ENCODE data around the gene RASL10B. TPM values are rescaled to one million over a fixed set of nuclear protein-coding genes. Genes with fewer than 3 reads are reported as not detected.
A peak's percentile ranks its signal among the peaks of the same experiment; 100 is the strongest.

RASL10B gene
- total RNA-seq, 1 donor from 2014 or later, result 1.0 TPM

GRCh38 chr17:35738519-35739133 is 7.2 kb downstream of the RASL10B start:
- no peak for DNase-seq (ENCODE audit: low spot score)
- Mint-ChIP-seq H3K4me1 (ENCODE audit: low read depth) (no peaks in the 10 kb centered on the region), H3K9me3 (no peaks in the 10 kb centered on the region), H3K27me3 (ENCODE audit: insufficient read depth) (peaks cover 26% of the 10 kb centered on the region), H3K27ac (no peak overlapping the region), H3K4me3 (no peak overlapping the region), H3K36me3 (ENCODE audit: low read depth) (no peaks in the 10 kb centered on the region)
- intact Hi-C loops (cut with micrococcal nuclease), result no loop called here

GRCh38 chr17:35740216-35740615 is 8.8 kb downstream of the RASL10B start:
- intact Hi-C loops (cut with micrococcal nuclease), result loop anchor here (10.0 kb wide), 1 partner anchor 495 kb away; the partner anchor contains the start of gene SLFN5
- DNase-seq (ENCODE audit: low spot score), result no peak
- H3K36me3 Mint-ChIP-seq (ENCODE audit: low read depth), result no peaks in the 10 kb centered on the region
- no peak overlapping the region for H3K4me3 Mint-ChIP-seq
- no peaks in the 10 kb centered on the region for H3K9me3 Mint-ChIP-seq
- no peaks in the 10 kb centered on the region for H3K4me1 Mint-ChIP-seq (ENCODE audit: low read depth)
- H3K27me3 Mint-ChIP-seq (ENCODE audit: insufficient read depth), result peaks cover 27% of the 10 kb centered on the region
- H3K27ac Mint-ChIP-seq, result no peak overlapping the region

- Mint-ChIP-seq H3K27ac (no peak overlapping the region), H3K36me3 (ENCODE audit: low read depth) (no peaks in the 10 kb centered on the region), H3K27me3 (ENCODE audit: insufficient read depth) (peaks cover 27% of the 10 kb centered on the region), H3K4me1 (ENCODE audit: low read depth) (no peaks in the 10 kb centered on the region), H3K9me3 (no peaks in the 10 kb centered on the region), H3K4me3 (peak overlapping the region; percentile 63)
- DNase-seq (ENCODE audit: low spot score), result no peak
- intact Hi-C loops (cut with micrococcal nuclease), result loop anchor here (10.0 kb wide), 1 partner anchor 496 kb away; the partner anchor contains the start of gene SLFN5
Observed at GRCh38 chr17:35740997-35741931, 9.8 kb downstream of the RASL10B start.

DNA sequence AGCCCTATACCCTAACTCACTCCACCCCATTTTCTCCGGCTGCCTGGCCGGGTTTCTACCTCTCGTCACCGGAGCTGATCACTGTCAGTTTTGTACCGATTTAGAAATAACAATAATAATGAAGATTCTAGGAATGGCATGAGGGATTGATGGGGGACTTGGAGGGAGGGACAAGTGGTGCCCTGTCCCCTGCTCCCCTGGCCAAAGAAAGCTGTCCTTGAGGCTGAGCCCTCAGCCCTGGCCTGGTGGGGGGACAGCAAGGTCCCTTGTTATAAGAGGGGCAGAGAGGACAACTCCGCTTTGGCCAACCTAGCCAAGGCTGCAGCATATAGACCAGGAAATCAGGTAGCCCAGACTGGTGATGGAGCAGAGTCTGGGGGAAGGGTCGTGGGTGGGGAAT is 11.1 kb downstream of the RASL10B start:
- no peaks in the 10 kb centered on the region for H3K4me1 Mint-ChIP-seq (ENCODE audit: low read depth)
- no peak overlapping the region for H3K27ac Mint-ChIP-seq
- peaks cover 27% of the 10 kb centered on the region for H3K27me3 Mint-ChIP-seq (ENCODE audit: insufficient read depth)
- no peaks in the 10 kb centered on the region for H3K36me3 Mint-ChIP-seq (ENCODE audit: low read depth)
- no peaks in the 10 kb centered on the region for H3K9me3 Mint-ChIP-seq
- H3K4me3 Mint-ChIP-seq, result no peak overlapping the region
- no peak for DNase-seq (ENCODE audit: low spot score)
- intact Hi-C loops (cut with micrococcal nuclease), result loop anchor here (10.0 kb wide), 1 partner anchor 498 kb away; the partner anchor contains the start of gene SLFN5

GRCh38 chr17:35742896-35743477 is 11.5 kb downstream of the RASL10B start:
- Mint-ChIP-seq H3K27ac (no peak overlapping the region), H3K27me3 (ENCODE audit: insufficient read depth) (peaks cover 29% of the 10 kb centered on the region), H3K36me3 (ENCODE audit: low read depth) (no peaks in the 10 kb centered on the region), H3K9me3 (no peaks in the 10 kb centered on the region), H3K4me1 (ENCODE audit: low read depth) (peaks cover under 1% of the 10 kb centered on the region), H3K4me3 (no peak overlapping the region)
- intact Hi-C loops (cut with micrococcal nuclease), result loop anchor here (10.0 kb wide), 1 partner anchor 498 kb away; the partner anchor contains the start of gene SLFN5
- DNase-seq (ENCODE audit: low spot score), result no peak

DNA sequence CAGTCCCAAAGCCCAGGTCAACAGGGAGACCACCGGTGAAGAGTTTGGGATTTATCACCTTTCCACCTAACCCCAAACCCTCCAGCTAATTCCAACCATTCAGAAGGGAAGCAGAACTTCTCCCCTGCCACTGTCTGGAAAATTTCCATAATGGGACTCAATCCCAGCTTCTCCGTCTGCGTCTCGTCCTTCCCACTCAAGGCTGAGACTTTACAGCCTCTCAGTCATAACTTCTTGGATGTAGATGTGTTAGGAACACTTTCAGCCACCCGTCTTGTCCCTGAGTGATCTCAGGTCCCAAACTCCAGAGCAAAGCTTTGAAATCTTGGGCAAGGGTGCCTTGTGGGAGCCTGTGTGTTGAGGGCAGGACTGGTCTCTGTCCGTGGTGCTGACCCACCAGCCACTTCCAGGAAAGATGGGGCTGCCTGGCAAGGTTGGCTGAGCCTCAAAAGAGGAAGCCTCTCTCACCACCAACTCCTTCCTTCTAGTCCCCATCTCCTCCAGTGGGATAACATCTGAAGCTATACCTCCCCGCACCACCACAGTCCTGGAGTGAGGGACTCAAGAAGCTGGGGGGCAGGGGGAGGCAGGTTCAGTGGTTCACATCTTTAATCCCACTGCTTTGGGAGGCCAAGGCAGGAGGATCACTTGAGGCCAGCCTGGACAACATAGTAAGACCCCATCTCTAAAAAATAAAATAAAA is 12.3 kb downstream of the RASL10B start:
- Mint-ChIP-seq H3K9me3 (no peaks in the 10 kb centered on the region), H3K36me3 (ENCODE audit: low read depth) (no peaks in the 10 kb centered on the region), H3K27me3 (ENCODE audit: insufficient read depth) (peaks cover 32% of the 10 kb centered on the region), H3K4me3 (no peak overlapping the region), H3K27ac (no peak overlapping the region), H3K4me1 (ENCODE audit: low read depth) (peaks cover 9% of the 10 kb centered on the region)
- intact Hi-C loops (cut with micrococcal nuclease), result loop anchor here (10.0 kb wide), 1 partner anchor 499 kb away; the partner anchor contains the start of gene SLFN5
- no peak for DNase-seq (ENCODE audit: low spot score)

- DNase-seq (ENCODE audit: low spot score), result no peak
- Mint-ChIP-seq H3K4me1 (ENCODE audit: low read depth) (peaks cover 13% of the 10 kb centered on the region), H3K27ac (no peak overlapping the region), H3K9me3 (no peaks in the 10 kb centered on the region), H3K4me3 (no peak overlapping the region), H3K27me3 (ENCODE audit: insufficient read depth) (peaks cover 35% of the 10 kb centered on the region), H3K36me3 (ENCODE audit: low read depth) (no peaks in the 10 kb centered on the region)
- intact Hi-C loops (cut with micrococcal nuclease), result loop anchor here (10.0 kb wide), 1 partner anchor 500 kb away; the partner anchor contains the start of gene SLFN5
Observed at GRCh38 chr17:35744830-35745229, 13.4 kb downstream of the RASL10B start.

GRCh38 chr17:35745246-35745645 is 13.8 kb downstream of the RASL10B start:
- H3K9me3 Mint-ChIP-seq, result no peaks in the 10 kb centered on the region
- no peak overlapping the region for H3K4me3 Mint-ChIP-seq
- no peak for DNase-seq (ENCODE audit: low spot score)
- H3K36me3 Mint-ChIP-seq (ENCODE audit: low read depth), result no peaks in the 10 kb centered on the region
- H3K27ac Mint-ChIP-seq, result no peak overlapping the region
- peaks cover 13% of the 10 kb centered on the region for H3K4me1 Mint-ChIP-seq (ENCODE audit: low read depth)
- H3K27me3 Mint-ChIP-seq (ENCODE audit: insufficient read depth), result peaks cover 37% of the 10 kb centered on the region
- intact Hi-C loops (cut with micrococcal nuclease), result loop anchor here (10.0 kb wide), 1 partner anchor 500 kb away; the partner anchor contains the start of gene SLFN5

DNA sequence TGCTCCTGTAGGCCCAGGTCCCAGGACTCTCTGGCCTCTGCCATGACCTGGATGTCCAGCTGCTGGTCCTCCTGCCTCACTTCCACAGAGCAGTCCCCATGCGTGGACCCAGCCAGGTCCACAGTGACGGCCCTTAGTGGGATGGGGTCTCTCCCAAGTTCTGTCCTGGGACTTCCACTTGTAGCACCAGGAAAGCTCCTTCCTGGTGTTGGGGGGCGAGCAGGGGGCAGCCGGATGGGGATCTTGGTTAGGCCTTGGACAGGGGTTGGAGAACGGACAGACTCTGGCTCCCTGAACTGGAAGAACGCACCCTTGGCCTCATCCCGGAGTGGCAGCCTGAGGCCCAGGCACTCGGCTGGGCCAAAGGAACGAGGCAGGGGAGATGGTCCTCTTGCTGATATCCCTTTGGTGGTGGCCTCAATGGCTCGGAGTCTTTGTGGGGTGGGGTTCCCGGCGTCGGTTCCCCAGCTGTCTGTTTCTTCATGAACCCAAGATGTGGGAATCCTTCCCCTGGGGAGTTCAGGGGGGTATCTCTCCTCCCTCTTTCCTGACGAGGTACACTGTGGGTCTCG is 14.4 kb downstream of the RASL10B start:
- peaks cover 39% of the 10 kb centered on the region for H3K27me3 Mint-ChIP-seq (ENCODE audit: insufficient read depth)
- H3K4me1 Mint-ChIP-seq (ENCODE audit: low read depth), result peaks cover 13% of the 10 kb centered on the region
- H3K9me3 Mint-ChIP-seq, result no peaks in the 10 kb centered on the region
- H3K27ac Mint-ChIP-seq, result no peak overlapping the region
- no peaks in the 10 kb centered on the region for H3K36me3 Mint-ChIP-seq (ENCODE audit: low read depth)
- intact Hi-C loops (cut with micrococcal nuclease), result loop anchor here (10.0 kb wide), 1 partner anchor 501 kb away; the partner anchor contains the start of gene SLFN5
- H3K4me3 Mint-ChIP-seq, result no peak overlapping the region
- no peak for DNase-seq (ENCODE audit: low spot score)

DNA sequence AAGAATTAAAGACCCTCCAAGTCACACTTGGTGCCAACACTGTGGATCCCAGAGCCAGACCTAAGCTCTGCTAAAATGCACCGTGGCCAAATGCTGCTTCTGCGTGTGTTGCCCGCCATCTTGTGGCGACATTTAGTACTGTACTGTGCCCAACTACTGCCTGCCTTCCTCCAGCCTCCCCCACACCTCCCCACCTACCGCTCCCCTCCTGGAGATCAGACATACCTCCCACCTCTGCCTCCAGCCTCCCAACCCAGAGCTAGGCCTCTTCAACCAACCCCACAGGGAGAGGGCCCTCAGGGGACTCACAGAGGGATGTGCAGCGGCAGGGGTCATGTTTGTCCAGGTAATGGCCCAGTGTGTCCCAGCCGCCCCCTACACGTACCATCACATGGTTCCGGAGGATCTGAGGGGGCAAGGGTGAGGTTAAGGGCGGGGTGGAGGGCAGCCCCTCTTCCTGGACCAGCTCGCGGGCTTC is 16.1 kb downstream of the RASL10B start:
- peak; percentile 64 for DNase-seq (ENCODE audit: low spot score)
- Mint-ChIP-seq H3K27me3 (ENCODE audit: insufficient read depth) (peaks cover 37% of the 10 kb centered on the region), H3K9me3 (no peaks in the 10 kb centered on the region), H3K4me3 (no peak overlapping the region), H3K4me1 (ENCODE audit: low read depth) (peaks cover 13% of the 10 kb centered on the region), H3K36me3 (ENCODE audit: low read depth) (no peaks in the 10 kb centered on the region), H3K27ac (no peak overlapping the region)
- intact Hi-C loops (cut with micrococcal nuclease), result loop anchor here (1.0 to 10.0 kb wide), 7 partner anchors 134 to 749 kb away; partner anchors contain the start of genes NLE1 and SLFN5

- H3K4me1 Mint-ChIP-seq (ENCODE audit: low read depth), result peaks cover 13% of the 10 kb centered on the region
- no peaks in the 10 kb centered on the region for H3K36me3 Mint-ChIP-seq (ENCODE audit: low read depth)
- intact Hi-C loops (cut with micrococcal nuclease), result loop anchor here (10.0 kb wide), 1 partner anchor 504 kb away; the partner anchor contains the start of gene SLFN5
- H3K4me3 Mint-ChIP-seq, result no peak overlapping the region
- DNase-seq (ENCODE audit: low spot score), result no peak
- no peaks in the 10 kb centered on the region for H3K9me3 Mint-ChIP-seq
- H3K27me3 Mint-ChIP-seq (ENCODE audit: insufficient read depth), result peaks cover 42% of the 10 kb centered on the region
- H3K27ac Mint-ChIP-seq, result no peak overlapping the region
Observed at GRCh38 chr17:35748341-35748841, 17.0 kb downstream of the RASL10B start.

Data from activated T-helper 1 cell treated with anti-CD3 and anti-CD28 coated beads, Interleukin-12 subunit alpha, Interleukin-12 subunit beta, Interleukin-2, Interleukin-4 antibody, amounts not matched to agents 30 ng/mL and 10 ng/mL and 1 ng/mL, durations not matched to agents 14 hours and 24 hours and 36 hours (primary cell).